GM19395 (cell line): ENCODE measurements around the gene CNDP1.

Experiments used
- ATAC-seq: cut with Tn5 transposase; IDR thresholded peaks from one replicate; pipeline ENCODE4 v1.9.1; 2021; ENCODE audit warnings: mild to moderate bottlenecking, moderate library complexity; ENCODE audit not compliant: unreplicated experiment

CNDP1 gene

GRCh38 chr18:74505776-74506175, 28.5 kb upstream of the CNDP1 start:
- ATAC-seq: no peak

DNA sequence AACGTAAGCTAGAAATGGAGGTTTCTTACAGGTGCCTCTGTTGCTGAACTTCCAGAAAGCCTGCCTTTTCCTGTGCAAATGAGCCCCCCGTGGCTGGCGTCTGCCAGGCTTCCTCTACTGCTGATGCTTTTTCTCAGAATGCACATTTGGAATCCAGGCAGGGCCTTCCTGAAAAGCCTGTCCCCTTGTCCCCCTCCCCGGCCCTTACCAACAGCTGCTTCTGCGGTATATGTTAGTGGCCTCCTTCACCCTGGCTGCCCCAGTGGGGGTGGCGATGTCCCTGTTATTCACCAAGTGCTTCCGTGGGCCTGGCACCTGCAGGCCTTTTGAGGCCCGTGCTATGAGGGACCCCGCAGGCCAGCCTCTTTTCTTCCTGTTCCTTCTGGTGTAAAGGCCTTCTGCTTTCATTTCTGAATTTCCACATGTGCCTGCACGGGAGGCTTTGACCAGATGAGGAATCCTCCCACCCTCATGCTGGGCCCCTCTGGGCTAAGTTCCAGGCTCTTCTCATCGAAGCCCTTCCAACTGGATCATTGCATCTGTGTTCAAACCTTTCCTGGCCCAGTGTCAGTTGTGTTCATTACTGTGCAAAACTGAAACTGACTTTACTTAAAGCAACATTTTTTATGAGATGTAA, 27.7 kb upstream of the CNDP1 start:
- no peak for ATAC-seq

GRCh38 chr18:74507097-74507881, 27.0 kb upstream of the CNDP1 start:
- ATAC-seq: no peak

- no peak for ATAC-seq
Observed at GRCh38 chr18:74507927-74508326, 26.4 kb upstream of the CNDP1 start.

DNA sequence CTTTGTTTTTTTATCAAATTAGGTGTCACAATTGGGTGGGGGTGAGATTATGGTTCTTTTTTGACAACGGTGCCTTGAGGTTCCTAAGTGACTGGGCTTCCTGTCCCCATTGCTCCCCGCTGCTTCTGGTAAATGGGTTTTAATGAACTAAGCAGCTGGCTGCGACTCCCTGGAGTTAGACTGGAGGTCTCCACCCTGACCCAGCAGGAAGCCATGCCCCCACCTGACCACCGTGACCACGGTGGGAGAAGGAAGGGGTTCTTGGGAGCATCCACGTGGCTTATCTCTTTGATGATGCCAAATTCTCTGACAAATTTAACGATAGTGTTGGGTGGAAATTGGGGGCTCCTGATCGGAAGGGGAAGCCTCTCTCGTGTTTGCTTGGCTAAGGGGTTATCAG, 25.9 kb upstream of the CNDP1 start:
- no peak for ATAC-seq

DNA sequence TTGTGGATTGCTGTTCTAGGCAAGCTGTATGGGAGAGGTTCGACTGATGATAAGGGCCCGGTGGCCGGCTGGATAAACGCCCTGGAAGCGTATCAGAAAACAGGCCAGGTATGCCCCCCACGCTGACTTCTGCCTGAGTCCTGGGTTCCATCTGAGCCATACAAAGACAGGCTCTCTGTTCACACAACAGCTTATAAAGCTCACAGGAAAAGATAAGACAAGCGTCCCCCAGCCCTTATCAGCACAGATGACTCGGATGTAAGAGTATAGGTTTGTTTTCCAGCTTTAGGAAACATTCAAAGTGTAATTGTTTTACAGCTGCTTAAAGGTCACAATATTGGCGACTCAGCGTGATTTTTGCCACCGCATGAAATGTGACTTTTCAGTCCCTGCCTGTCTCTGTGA, 25.5 kb upstream of the CNDP1 start:
- no peak for ATAC-seq

DNA sequence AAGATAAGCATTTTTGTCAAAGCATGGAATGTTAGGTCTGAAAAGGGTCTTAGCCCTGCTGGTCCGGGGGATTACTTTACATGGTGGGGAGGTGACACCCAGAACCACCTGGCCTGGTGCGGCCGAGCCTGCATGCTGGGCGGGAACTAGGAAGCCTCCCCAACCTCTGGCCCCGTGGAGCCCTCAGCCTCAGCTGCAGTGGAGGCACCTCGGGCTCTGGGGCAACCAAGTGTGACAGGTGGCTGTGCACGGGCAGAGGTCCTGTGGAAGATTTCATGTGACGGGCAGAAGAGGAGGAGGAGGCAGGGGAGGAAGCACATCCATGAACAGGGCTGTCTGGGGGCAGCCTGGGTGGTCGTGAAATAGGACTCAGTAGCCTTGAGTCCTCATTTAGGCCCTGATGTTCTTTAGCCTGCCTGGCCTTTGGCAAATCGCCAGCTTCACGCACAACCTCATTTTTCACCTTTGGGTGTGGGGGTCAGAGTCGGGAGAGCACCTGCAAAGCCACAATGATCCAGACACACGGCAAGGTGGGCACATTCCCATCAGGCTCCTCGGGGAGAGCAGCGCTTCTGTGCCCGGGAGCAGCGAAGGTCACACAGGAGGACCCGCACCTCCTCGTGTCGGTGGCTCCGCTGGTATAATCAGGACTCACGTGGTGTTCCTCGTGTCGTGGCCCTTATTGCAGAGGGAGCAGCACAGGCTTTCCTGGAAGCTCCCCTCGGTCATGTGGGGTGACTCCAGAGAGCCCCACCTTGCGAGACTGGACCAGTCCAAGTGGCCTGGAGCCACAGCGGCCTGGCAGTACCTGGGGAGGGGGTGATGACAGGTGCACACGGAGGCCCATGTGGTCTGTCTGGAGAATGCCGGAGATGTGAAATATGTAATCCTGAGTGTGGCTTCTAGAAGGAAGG, 24.2 kb upstream of the CNDP1 start:
- no peak for ATAC-seq

DNA sequence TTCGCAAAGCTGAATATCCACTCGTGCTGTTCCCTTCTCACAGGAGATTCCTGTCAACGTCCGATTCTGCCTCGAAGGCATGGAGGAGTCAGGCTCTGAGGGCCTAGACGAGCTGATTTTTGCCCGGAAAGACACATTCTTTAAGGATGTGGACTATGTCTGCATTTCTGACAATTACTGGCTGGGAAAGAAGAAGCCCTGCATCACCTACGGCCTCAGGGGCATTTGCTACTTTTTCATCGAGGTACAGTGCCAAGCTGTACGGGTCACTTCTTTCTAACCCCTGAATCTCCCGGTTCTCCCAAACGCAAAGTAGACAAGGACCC, 23.6 kb upstream of the CNDP1 start:
- ATAC-seq: no peak

DNA sequence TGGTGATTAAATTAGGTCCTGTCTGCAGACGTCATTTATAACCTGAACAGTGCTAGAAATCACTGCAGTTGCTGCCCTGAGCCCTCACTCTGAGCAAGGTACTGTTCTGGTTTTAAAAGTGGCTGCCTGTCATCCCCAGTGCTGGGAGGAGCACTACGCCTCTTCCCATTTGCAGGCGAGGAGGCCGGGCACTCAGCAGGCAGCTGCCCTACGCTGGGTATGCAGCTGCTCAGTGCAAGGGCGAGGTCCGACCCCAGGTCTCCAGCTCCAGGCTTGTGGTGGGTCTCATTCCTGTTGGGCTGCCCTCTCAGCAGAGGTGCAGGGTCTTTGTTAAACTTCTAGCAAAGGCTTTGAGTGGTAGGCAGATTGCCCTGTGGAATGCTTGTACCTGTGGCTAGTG, 22.5 kb upstream of the CNDP1 start:
- ATAC-seq: no peak

DNA sequence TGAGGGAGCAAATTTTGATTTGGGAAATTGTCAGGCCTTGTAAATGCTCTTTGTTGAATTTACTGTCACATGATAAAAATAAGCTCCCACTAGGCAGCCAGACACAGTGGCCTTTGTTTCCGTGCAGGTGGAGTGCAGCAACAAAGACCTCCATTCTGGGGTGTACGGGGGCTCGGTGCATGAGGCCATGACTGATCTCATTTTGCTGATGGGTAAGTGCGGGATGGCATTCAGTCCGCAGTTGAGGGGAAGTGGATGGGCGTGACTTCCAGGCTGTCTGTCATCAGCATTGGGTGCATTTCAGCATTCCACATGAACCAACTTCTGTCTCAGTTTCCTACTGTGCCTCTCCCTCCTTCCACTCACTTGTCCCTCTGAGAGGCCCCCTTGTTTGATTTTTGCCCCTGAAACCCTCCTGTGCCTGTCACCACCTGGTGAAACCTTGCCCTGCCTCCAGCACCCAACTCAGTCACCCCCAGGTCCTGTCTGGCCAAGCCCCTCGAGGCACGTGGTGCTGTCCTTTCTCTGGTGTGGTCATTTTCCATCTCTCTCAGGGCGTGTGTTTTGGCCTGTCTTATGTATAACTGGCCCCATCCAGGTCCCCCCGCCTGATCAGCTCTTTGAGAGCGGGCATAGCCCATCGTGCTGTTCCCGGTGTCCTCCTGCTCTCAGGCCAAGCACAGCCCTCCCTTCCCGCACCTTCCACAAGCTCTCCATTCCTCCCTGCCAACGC, 21.8 kb upstream of the CNDP1 start:
- no peak for ATAC-seq

DNA sequence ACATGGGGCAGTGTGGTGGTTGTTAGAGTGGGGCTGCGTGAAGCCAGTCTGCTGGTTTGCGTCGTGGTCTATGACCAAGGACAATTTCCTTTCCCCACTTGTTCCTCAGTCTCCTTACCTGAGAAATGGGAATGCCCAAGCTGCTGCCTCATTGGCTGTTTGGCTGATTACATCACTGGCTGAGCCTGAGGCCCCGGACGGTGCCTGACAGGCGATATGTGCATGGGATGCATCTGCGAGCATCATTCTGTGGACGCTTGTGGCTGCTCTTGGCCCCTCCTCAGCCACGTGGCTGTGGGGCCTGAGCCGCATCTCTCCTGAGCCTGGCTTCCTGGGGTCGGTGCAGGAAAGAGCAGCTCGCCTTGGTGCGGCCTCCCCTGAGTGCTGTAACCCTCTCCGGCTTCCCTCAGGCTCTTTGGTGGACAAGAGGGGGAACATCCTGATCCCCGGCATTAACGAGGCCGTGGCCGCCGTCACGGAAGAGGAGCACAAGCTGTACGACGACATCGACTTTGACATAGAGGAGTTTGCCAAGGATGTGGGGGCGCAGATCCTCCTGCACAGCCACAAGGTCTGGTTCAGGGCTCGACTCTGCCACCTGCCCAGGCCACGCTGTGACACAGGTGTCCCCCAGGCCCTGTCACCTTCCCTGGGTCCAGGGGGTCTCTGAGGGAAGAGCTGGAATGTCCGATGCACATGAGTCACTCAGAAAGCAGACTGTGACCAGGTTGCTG, 21.0 kb upstream of the CNDP1 start:
- ATAC-seq: no peak

DNA sequence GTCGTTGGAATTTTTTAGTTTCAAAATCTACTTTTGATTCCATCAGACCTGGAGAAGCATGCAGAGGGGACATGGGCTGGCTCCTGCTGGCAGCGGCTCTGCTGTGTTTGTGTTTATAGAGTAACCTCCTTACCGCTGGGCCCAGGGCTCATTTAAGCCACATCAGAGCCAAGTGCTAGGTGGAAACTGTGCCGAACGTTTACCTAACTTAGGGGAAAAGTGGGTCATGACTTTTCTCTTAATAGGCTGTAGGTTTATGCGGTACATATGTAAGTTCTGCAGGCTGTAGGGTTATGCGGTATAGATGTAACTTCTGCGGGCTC, 20.5 kb upstream of the CNDP1 start:
- no peak for ATAC-seq

GRCh38 chr18:74514860-74515495, 19.3 kb upstream of the CNDP1 start:
- ATAC-seq: no peak

DNA sequence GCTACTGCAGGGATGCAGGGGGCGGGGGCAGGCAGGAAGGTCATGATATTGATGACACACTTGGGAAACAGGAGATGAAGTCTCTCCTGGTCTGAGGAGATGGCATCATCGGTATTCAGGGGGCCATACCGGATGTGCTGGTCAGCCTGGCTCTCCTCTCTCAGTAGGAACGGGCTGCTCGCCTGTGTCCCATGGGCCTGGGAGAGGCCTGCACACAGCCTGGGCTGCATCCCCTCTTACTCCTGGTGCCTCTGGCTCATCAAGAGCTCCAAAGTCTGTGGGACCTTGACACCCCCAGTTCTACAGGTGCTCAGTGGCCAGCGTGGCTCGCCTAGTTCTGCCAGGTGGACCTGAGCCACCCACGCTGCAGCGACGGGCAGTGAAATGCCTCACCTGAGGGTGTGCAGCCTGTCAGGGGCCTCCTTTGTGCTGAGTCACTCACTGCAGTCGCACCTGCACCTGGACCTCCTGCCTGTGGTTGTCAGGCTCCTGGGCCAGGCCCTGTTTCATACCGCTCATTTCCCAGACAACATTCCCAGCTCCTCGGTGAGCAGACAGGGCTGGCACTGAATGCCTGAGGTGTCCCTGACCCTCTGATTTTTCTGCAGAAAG, 18.6 kb upstream of the CNDP1 start:
- ATAC-seq: no peak

DNA sequence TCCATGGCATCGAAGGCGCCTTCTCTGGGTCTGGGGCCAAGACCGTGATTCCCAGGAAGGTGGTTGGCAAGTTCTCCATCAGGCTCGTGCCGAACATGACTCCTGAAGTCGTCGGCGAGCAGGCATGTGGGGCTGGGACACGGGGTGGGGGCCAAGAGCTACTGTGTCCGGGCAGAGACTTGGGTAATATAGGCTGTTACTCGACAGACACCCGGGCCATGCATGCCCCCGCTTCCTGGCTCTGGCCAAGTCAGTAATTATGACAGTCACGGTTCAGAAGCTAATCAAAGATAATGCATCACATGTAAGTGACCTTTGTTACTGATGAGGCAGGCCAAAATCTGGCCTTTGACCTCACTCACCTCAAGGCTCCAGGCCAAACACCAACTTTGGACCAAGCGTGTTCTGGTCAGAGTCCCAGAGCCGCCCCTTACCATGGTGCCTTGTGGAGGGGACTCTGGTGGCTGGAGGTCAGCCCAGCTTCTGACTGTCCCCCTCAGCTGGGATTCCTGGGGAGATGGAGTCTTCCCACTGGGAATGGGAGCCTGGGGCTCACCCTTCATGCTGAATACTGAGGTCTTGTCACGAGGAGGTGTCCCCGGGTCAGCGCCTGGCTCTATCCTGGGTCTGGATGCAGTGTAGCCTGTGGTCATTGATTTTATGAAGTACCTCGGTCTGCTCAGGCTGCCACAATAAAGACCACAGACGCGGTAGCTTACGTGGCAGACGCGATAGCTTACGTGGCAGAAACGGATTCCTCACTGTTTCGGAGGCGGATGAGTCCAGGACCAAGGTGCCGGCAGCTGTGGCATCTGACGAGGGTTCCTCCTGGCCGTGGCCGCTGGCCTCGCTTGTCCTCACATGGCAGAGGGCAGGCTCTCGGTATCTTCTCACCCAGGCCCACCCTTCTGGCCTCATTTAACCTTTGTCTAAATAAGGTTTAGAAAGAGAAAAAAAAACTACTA, 17.7 kb upstream of the CNDP1 start:
- ATAC-seq: no peak

- no peak for ATAC-seq
Observed at GRCh38 chr18:74517236-74517630, 17.1 kb upstream of the CNDP1 start.

GRCh38 chr18:74518456-74519295, 15.6 kb upstream of the CNDP1 start:
- no peak for ATAC-seq
